HT1080 (cell line): ENCODE measurements around the gene TOP2B. TPM values are rescaled to one million over a fixed set of nuclear protein-coding genes. Genes with fewer than 3 reads are reported as not detected.
A peak's percentile ranks its signal among the peaks of the same experiment; 100 is the strongest.

Source experiments
- DNase-seq: peaks from one replicate; pipeline ENCODE4 v3.0.0-alpha.2; 2015; ENCODE audit warnings: low read depth
- total RNA-seq: library from RNA; depleted of rRNA; stranded (reverse); fragments of >200 nt; shearing (Covaris generic); gene quantifications from 2 replicates; pipeline ENCODE4 v1.2.3, GENCODE V29; 2014

The TOP2B gene
- total RNA-seq, 1 experiment from 2014 or later: 52.0 TPM

DNA sequence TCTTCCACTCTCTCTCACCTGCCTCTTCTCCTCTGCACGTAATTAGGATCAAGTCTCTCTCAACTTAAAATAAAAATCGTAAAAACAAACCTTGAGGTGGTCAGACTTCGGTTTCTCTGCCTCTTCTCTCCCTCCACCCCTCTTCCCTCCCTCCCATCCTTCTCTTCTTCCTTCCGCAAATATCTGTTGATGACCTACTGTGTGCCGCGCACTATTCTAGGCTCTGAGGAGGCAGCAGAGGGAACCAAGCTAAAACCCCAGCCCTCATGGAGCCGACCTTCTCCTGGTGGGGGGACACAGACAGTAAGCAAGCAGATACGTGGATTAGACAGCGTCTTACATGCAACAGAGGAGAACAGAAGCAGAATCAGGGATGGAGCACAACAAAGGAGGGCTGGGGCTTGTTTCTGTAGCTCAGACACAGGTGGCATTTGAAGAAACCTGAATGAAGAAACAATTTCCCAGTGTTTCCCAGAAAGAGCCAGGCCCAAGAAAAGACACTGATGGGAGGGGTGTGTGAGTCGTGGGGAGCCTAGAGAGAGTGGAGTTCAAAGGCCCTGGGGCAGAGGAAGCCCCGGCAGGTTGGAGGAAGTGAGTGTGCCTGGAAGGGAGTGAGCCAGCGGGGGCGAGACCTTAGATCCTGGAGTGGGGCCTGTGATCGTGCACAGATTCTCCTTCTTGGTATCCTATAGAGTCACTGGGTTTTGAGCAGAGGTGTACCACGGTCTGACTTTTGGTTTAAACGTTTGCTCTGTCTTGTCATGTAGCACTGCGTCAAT lies 80.5 kb downstream of the TOP2B start:
- no peak for DNase-seq

DNA sequence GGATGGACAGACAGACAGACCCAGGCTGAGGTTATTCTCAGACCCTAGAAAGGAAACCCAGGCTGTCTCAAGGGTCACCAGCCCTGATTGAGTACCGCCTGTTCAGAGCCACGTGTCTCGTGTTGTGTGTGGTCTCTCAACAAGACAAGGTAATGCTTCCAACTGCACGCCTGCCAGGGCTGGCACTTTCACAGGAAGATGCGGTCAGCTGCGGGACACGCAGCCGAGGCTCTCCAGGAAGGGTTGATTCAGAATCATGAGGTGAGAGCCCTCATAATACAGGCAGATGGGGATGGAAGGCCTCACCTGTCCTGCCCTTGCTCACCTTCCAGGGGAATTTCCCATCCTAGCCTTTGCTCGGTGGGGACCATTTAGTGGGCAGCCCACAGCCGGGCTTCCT lies 81.4 kb downstream of the TOP2B start:
- DNase-seq: no peak

DNA sequence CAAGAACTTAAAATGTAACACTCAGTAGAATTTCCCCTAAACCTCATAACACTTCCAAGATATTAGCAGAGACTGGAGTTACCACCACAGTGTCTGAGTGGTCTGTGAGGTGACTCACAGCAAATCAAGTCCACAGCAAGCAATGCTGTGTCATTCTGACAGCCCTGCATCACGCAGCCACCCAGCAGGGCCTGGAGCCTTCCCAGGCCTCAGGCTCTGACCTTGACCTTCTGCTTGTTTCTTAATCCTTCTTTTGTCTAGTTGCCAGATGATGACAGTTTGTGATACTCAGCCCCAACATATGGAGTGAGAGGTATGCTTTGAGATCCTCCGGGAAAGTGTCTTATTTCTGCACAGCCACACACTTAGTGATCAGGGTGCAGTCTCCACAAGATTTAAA lies 82.5 kb downstream of the TOP2B start:
- DNase-seq: peak; percentile 98

DNA sequence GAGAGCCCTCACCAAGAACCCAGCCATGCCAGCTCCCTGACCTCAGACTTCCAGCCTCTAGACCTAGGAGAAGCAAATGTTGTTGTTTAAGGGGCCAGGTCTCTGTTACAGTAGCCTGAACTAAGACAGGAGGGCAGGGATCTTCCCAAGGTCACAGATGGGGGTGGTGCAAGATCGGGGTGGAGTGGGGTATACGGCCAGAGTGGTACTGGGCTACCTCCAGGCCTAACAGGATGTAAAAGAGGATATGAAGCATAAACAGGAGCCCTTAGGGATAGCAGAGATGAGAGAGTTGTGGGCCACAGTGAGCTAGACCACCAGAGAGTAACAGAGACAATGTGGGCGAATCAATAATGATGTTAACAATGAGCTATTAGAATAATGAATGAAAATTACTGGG lies 82.9 kb downstream of the TOP2B start:
- no peak for DNase-seq

DNA sequence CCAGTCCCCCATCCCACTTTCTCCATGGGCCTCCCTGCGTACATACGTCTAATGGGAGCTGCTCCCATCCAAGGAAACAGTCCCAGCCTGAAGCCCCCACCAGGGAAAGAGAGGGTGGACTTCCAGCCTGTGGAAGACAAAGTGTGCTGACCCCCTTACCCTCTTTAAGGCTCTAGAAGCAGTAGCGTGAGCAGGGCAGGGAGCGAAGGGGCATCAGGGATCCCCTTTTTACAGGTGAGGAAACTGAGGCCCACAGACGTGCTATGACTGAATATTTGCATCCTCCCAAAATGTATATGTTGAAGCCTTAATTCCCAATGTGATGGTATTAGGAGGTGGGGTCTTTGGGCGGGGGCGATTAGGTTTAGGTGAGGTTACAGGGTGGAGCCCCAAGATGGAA lies 83.4 kb downstream of the TOP2B start:
- no peak for DNase-seq

DNA sequence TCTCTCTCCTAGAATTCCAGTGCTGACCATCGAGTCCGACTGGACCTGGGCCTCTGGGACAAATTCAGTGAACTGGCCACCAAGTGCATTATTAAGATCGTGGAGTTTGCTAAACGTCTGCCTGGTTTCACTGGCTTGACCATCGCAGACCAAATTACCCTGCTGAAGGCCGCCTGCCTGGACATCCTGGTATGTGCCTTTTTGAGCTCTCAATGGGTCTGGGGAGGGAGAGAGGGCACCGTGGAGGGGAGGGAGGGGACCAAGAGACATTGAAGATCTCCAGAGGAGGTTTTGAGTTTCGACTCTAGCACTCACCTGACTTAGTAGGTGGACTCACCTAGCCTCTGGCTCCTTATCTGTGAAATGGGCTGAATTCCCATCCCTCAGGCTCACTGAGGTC lies 84.2 kb downstream of the TOP2B start:
- no peak for DNase-seq

DNA sequence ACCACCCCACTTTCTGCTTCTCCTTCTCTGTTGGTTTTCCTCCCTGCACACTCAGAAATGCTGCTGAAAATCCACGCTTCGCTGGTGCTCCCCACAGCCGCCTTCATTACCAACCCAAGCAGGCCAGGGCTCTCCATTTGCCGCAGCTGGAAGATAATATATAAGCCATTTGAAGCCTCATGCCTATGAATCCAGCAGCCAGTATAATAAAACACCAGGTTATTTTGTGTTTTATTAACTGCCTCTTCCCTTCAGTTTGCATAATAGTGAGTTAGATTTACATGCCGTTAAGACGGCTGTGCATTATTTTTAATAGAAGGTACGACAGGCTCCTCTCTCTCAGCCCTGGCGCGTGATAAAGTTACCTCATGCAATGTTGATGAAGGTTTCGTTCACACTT lies 86.6 kb downstream of the TOP2B start:
- DNase-seq: no peak

DNA sequence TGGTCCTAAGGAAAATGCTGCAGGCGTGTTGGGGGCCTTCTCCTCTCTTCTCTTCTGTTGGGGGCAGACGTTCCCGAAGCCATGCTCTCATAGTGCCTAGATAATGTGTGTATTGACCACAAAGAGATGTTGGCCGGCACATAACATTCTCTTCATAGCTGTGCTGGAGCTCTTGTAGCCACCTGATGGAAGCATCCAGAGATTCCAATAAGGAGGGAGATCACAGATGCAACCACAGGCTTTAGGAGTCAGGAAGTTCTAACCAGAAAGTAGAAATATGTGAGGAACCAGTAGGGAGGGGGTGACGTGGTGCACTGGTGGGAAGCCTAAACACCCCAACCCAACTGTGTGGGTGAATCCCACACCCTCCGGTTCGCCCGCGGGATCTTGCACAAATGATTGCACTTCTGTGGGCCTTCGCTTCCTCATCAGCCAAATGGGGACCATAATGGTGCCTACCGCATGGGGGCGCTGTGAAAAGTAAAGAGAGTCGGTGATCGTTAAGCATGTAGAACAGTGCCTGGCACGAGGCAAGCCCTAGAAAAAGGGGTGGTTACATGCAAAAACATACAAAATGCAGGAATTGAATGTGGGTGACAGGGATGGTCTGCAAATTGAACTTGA lies 87.8 kb downstream of the TOP2B start:
- no peak for DNase-seq

DNA sequence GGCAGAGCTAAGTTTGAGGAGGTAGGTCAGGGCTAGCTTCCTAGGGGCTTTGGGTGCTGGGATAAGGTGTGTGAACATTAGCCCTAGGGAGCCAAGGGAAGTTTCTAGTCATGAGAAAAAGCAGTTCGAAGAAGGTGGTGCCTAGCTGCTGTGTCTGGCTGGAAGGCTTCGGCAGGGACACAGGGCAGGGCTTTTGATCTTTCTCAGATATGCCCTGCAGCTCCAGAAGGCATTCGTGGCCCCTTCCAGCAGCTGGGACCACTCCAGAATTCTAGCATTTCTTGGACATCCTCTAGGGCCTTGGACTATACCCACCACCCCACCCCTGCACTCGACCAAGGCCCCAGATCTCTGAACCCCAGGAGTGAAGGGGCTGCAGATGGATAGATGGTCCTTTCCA lies 88.6 kb downstream of the TOP2B start:
- DNase-seq: no peak

DNA sequence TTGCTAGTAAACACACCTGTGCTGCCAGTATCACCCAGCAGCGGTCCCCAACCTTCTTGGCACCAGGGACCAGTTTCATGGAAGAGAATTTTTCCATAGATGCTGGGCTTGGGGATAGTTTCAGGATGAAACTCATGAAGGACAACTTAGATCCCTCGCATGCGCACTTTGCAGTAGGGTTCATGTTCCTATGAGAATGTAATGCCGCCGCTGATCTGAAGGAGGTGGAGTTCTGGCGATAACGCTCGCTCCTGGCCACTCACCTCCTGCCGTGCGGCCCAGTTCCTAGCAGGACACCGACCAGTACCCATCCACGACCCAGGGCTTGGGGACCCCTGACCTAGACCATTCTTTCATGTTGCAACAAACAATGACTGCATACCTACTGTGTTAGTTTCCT lies 89.7 kb downstream of the TOP2B start:
- DNase-seq: no peak

DNA sequence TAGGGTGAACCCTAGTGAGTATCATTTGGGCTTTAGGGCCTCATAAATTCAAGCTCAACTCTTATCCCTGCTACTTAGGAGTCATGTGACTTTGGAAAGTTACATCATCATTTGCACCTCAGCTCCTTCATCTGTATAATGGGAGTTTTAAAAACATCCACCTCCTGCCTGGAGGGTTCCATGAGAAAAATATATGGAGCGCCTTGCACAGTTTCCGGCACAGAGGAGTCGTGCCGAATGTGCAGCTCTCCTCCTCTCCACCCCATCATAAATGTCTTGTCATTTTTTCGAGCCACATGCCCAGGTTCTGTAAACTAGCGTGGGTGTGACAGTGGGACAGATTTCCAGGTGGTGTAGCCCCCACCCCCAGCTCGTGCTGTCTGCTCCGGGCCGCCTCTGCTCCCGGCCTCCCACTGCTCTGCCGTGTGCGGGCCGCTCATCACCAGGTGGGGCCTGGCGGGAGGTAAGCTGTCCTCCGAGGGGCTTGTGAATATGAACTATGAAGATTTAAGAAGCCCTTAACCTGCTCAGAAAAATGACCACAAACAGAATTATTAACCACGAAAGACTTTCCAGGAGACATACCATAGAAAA lies 90.4 kb downstream of the TOP2B start:
- no peak for DNase-seq

DNA sequence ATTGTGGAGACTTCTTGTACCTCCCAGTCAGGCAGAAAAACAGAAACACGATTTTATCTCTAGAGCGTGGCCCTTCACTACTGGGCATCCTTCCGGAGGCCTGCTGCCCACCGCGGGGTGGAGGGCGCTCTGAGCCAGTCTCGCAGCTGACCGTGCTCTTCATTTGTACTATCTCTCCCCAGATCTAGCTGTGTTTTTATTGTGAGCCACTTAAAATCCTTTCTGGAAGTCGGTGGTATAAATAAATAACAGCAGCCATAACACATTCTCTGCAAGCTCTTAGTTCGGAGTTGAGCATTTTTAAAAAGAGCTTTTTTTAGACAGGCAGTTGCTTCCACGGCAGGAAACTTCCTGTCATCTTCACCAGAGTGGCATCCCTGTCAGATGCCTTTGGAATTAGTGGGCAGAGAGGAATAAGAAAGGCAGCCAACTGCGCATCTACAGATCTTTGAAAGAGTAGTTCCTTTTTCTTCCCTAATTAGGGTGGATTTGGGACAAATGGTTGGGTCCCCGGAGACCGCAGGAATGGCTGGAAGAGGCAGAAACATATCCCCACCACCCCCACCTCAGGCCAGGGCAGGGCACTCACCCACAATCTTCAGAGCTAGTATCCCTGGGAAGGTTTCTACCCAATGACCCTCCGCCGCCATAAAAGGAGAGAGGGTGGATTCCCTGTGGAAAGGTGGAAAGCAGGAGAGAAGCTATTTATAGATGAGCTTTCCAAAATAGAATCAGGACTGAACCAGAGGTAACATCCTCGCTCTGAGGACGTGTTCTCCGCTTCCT lies 91.1 kb downstream of the TOP2B start:
- DNase-seq: peak; percentile 69

DNA sequence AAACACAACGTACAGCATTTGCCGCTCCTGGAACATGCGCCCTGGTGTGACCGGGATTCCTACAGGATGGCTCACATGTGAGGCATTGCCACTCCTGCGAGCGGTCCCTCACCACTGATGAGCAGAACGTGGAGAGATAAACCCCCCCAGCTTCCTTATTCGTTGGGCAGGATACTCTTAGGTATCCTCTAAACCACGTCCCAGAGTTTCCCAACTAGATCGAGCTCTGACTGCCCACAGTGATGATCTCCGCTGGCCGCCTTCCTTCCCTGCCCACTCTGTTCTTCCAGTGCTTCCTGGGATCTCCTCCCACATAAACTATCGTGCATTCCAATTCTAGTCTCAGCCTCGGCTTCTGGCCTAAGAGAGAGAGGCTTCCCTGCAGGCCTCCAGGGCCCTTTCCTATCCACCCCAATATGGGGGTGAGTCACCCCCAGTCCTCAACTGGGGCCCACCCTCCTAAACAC lies 91.8 kb downstream of the TOP2B start:
- DNase-seq: peak; percentile 41

DNA sequence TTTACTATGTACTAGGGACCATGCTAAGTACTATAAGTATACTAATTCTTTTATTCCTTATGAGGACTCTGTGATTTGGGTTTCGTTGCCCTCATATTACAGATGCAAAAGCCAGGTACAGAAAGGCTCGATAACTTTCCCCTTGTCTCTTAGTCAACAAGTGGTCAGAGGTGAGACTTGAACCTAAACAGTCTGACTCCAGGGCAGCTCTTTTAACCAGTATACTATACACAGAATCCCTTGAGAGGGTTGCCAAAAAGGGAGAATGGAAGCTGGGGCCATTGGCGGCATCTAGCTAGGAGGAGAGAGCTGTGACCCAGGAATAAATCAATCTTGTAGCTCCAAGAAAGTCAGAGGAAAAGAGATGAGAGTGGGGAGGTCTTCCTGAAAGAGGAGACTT lies 92.4 kb downstream of the TOP2B start:
- DNase-seq: peak; percentile 20

DNA sequence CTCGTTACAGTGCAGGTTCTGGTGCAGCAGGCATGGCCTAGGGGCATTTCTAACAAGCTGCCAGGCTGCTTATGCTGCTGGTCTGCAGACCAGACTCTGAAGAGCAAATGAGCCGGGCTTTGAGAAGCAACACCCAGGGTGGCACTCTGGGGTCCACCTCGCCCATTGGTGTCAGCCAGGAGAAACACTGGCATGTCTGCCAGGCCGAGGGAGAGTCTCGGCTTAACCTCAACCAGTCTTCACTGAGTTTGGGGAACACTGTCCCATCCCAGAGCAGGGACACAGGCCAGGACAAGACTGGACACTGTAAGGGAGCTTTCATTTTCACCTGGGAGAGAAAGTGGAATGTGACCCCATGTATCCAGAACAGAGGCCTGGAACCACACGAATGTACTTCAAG lies 93.4 kb downstream of the TOP2B start:
- DNase-seq: no peak

DNA sequence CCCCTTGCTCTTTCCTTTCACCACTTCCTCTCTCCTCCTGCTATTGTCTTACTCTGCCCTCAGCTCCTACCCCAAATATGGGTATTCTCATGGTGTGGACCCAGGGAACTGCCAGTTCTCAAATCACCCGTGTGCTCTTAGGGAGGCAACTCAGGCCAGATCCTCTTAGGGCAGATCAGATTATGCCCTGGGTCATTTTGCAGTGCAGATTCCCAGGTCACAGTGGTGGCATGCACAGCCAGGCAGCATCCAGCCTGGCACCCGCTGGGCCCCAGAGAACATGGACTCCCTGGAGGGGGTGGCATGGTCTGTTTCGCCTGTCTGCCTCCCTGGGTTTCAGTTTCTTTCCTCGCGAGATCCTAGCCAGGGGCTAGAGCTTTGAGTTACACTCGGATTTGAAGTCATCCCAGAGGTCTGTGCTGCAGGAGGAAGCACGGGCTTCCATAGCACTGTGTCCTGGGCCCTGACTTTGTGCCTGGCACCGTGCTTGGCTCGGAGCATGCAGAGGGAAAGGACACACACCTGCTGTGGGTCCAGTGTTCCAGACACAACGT lies 96.1 kb downstream of the TOP2B start:
- no peak for DNase-seq

DNA sequence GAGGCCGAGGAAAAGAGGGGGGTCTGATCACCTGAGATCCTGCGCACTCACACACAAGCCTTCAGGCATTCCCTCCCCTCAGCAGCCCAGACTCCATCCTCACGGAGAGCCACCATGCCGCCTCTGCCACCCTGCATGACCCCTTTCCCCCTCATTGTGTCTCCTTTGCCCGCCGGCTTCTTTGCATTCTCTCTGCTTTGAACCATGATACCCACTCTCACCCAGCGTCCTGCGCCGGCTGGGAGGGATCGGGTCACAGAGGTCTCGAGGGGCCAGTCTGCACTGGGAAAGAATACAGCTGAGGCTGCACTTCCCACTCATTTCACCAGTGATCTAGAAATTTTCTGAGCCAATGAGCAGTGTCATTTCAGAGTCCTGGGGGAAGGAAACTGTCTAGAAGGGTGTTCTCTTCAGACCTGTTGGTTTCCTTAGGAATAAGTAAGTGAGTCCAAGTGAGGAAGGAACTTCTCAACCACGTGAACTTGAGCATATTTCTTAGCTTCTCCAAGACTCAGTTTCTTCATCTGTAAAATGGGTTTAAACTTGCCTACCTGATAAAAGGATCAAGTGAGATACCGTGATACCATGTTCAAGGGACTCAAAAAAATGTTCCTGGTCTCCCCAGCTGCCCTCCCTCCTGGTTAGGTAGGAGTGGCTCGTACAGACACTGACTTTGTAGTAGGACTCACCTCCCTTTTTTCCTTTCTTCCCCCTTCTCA lies 96.7 kb downstream of the TOP2B start:
- no peak for DNase-seq

DNA sequence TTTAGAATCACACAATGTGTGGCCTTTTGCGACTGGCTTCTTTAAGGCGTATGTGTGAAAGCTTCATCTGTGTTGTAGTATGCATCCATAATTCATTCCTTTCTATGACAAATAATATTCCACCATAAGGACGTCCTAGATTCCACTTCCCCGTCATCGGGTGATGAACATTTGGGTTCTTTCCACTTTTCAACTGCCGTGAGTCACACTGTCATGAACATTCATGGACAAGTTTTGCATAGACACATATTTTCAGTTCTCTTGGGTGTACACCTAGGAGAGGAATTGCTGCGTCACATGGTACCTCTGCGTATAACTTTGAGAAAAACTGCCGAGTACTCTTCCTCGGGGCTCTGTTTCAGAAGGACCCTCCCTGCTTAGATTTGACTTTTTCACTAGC lies 97.3 kb downstream of the TOP2B start:
- no peak for DNase-seq

DNA sequence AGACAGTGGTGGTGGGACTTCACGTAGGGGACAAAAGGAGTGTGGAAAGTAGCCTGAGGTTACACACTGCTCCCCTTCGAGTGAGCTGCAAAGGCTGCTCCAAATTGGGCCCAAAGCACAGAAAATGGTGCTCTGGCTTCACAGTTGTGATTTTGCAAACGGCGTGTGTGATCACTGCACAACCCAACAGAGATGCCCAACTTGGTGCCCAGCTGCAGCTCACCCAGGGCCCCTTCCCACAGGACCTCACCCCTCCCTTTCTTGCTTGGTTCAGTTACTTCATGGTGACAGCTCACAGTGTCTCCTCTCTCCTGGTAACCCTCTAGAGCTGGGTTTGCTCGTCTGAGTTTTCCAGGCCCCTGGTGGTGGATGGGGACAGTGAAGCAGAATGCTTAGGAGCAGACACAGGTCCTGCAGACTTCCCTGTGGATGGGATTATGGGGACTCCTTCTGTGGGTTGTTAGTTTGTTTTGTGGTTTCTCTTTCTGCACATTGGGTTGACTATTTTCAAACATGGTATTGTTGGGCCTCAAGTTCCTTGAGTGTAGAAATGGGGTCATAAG lies 98.3 kb downstream of the TOP2B start:
- DNase-seq: no peak

DNA sequence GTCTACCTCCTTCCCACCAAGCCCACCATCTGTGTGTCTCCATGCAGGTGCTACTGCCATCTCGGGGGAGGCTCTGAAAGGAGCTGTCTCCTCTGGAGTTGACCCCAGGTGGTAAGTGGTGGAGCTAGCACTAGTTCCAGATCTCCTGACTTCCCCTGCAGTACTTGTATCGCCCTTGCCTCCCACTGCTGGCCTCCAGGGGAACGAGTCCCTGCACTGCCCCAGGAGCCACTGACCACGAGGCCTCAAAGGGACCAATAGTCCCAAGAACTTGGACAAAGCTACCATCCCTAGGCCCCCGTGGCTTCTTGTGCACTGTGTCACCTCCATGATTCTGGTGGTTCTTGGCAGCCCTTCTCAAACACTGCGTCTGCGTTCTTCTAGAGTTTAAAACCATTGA lies 98.9 kb downstream of the TOP2B start:
- no peak for DNase-seq

DNA sequence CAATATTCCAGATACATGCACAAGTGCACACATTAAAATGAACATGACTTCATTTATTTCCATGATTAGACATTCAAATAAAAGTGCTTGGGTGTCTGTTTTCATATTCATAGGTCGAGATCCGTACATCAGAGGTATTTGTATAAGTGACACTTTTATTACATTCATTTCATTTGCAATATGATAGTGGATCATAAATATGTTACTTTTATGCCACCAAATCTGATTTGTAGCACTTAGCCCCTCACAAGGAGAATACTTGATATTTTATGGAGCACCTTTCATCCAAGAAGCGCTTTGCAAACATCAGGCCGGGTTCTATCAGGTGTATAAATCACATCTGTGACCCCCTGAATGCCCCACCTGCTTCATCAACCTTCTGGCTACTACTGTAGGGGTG lies 100.6 kb downstream of the TOP2B start:
- no peak for DNase-seq
